ENCODE data around the gene GPR150. TPM values are rescaled to one million over a fixed set of nuclear protein-coding genes. Genes with fewer than 3 reads are reported as not detected.

GPR150 gene
- total RNA-seq, 1 experiment from 2014 or later: not detected

DNA sequence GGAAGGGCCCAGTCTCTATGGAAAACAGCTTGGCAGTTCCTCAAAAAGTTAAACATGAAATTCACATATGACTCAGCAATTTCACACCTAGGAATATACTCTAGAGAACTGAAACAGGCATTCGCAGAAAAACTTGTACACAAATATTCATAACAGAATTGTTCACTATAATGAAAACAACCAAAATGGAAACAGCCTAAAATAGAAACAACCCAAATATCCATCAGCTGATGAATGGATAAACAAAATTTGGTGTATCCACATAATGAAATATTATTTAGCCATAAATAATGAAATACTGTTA lies 4.8 kb upstream of the GPR150 start:
- H3K4me3 ChIP-seq: no peak overlapping the region
- H3K36me3 ChIP-seq: no peaks in the 10 kb centered on the region
- no peaks in the 10 kb centered on the region for H3K9me3 ChIP-seq (replicated peaks)
- no peaks in the 10 kb centered on the region for H3K27me3 ChIP-seq
- DNase-seq: no peak
- H3K27ac ChIP-seq: no peak overlapping the region
- no peaks in the 10 kb centered on the region for H3K4me1 ChIP-seq

DNA sequence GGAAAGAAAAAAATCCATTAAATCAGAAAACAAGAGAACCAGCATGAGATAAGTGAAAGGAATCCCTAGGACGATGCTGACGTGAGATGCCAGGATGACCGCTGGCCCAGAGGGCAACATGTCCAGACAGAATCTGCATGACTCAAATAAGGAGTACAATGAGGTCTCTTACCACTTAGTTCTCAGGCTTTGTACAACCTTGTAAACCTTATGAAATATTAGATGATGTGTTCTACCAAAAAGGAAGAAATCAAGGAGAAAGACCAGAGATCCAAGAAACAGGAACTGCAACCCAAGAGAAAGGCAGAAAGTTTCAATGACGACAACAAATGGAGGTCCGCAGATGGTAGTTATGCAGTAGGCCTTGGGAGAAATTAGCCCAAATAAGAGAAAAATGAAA lies 2.8 kb upstream of the GPR150 start:
- Histone ChIP-seq H3K27ac (no peak overlapping the region), H3K9me3 (replicated peaks) (no peaks in the 10 kb centered on the region), H3K4me1 (no peaks in the 10 kb centered on the region), H3K4me3 (no peak overlapping the region), H3K36me3 (no peaks in the 10 kb centered on the region), H3K27me3 (no peaks in the 10 kb centered on the region)
- DNase-seq: no peak

DNA sequence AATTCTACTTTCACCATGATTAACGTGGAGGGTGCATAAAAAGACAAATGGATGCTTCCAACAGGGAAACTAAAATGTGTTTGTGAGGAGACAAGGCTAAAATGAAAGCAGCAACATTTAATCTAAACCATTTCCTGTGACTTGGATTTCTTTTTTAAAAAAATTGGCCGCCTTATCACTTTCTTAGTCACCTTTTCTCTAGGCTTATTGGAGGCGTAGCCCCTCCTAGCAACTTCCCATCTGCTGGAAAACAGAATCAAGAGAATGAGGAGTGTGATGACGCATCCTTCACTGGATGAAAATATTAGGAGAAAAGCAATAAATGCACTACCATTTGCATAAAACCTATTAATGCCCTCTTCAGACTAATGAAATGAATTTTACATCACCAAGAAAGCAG lies 791 bp upstream of the GPR150 start:
- no peak overlapping the region for H3K27ac ChIP-seq
- no peaks in the 10 kb centered on the region for H3K27me3 ChIP-seq
- no peak overlapping the region for H3K4me3 ChIP-seq
- no peaks in the 10 kb centered on the region for H3K36me3 ChIP-seq
- no peak for DNase-seq
- no peaks in the 10 kb centered on the region for H3K4me1 ChIP-seq
- no peaks in the 10 kb centered on the region for H3K9me3 ChIP-seq (replicated peaks)

DNA sequence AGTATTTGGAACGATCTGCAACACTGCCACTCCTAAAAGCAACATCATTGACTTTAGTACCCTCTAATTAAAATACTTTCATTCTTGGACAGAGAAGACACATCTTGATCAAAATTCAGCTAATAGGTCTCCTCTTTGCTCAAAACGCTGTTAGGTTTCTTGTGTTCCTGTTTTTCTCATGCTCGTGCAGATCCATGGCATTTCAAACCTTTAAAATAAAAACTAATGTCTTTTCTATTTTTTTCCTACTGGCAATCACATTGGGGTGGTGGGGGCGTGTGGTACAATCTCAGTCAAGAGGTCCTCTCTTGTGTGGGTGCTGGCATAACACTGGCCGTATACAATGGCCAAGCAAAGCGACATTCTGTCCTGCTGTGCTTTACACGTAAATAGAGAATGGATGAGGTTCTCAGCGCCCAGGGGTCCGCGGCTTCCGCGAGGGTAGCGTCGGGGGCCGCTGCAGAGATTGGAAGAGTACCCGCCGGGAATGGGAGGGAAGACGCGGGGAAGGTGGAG lies 315 bp upstream of the GPR150 start:
- H3K36me3 ChIP-seq: no peaks in the 10 kb centered on the region
- no peak for DNase-seq
- H3K4me3 ChIP-seq: no peak overlapping the region

DNA sequence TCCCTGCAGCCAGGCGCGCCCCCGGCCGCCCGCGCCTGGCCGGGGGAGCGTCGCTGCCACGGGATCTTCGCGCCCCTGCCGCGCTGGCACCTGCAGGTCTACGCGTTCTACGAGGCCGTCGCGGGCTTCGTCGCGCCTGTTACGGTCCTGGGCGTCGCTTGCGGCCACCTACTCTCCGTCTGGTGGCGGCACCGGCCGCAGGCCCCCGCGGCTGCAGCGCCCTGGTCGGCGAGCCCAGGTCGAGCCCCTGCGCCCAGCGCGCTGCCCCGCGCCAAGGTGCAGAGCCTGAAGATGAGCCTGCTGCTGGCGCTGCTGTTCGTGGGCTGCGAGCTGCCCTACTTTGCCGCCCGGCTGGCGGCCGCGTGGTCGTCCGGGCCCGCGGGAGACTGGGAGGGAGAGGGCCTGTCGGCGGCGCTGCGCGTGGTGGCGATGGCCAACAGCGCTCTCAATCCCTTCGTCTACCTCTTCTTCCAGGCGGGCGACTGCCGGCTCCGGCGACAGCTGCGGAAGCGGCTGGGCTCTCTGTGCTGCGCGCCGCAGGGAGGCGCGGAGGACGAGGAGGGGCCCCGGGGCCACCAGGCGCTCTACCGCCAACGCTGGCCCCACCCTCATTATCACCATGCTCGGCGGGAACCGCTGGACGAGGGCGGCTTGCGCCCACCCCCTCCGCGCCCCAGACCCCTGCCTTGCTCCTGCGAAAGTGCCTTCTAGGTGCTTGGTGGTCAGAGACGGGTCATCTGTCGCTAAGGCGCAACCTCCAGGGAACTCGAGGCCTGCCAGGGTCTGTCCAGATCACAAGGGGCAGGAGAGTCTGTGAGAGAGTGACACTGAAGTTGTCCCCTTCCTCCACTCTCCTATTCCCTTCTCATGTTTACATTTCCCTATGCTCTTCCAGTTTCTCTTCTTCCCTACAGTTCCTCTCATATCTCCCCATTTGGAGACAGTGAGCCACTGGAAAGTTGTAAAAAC lies 1.3 kb downstream of the GPR150 start:
- no peak for DNase-seq
- no peak overlapping the region for H3K4me3 ChIP-seq

More for the DNA sequence above, 315 bp upstream of the GPR150 start:
- Histone ChIP-seq H3K27ac (no peak overlapping the region), H3K27me3 (no peaks in the 10 kb centered on the region), H3K9me3 (replicated peaks) (0 out of 2 replicates have a peak, but pooled peaks cover 2% of the 10 kb centered on the region), H3K4me1 (no peaks in the 10 kb centered on the region)

DNA sequence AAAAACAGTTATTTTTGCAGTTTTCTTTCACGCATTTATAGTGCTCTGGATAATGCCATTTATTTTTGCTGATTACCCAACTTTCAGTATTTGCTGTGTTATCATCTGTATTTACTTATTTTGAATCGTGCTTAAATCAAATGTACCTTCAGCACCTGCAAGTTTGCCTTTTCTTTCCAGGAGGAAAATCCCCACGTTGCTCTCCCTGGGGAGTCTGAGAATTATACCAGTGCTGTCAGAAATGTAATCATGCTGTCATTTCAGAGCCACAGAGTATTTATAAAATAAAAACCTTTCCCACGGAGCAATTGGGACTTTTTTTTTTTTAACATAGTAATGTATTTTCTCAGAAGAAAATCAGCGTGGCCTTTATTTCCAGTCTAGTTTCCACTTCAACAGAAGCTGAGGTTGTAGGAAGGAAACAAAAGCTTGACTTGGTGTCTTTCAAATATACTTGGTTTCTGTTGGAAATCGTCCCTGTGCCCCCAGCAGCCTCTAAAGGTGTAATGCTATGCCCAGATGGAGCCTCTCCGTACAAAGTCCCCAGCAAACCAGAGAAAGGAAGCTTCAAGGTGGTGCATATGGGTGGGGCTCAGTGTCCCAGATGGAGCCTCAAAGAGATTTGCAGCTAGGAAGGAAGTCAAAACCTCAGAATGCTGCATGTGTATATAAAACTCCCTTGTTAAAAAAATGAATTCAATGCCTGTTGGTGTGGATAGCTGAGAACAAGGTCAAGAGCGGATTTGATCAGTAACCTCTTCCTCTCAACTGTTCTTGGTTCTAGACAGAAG lies 2.1 kb downstream of the GPR150 start:
- H3K4me1 ChIP-seq: no peaks in the 10 kb centered on the region
- no peak for DNase-seq
- no peaks in the 10 kb centered on the region for H3K27me3 ChIP-seq
- H3K4me3 ChIP-seq: no peak overlapping the region
- no peaks in the 10 kb centered on the region for H3K36me3 ChIP-seq
- H3K27ac ChIP-seq: no peak overlapping the region
- H3K9me3 ChIP-seq (replicated peaks): 0 out of 2 replicates have a peak, but pooled peaks cover 3% of the 10 kb centered on the region

More for the DNA sequence above, 1.3 kb downstream of the GPR150 start:
- H3K27ac ChIP-seq: no peak overlapping the region
- H3K27me3 ChIP-seq: no peaks in the 10 kb centered on the region
- H3K4me1 ChIP-seq: no peaks in the 10 kb centered on the region
- H3K9me3 ChIP-seq (replicated peaks): 0 out of 2 replicates have a peak, but pooled peaks cover 3% of the 10 kb centered on the region
- no peaks in the 10 kb centered on the region for H3K36me3 ChIP-seq

DNA sequence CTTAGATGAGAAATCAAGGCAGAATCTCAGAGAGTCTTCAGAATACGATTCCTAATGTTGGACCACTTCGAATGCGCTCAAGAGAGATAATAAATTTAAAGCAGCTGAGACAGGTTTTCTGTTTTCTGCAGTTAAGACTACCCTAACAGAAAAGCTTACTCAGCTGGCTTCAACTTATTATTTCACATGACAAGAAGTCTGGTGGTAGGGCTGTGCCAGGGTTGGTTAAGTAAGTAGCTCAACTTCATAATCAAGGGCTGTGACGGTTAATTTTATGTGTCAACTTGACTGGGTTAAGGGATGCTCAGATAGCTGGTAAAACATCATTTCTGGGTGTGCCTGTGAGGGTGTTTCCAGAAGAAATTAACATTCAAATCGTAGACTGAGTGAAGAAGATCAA lies 3.8 kb downstream of the GPR150 start:
- no peaks in the 10 kb centered on the region for H3K4me1 ChIP-seq
- no peak overlapping the region for H3K4me3 ChIP-seq
- H3K9me3 ChIP-seq (replicated peaks): 0 out of 2 replicates have a peak, but pooled peaks cover 3% of the 10 kb centered on the region
- H3K36me3 ChIP-seq: no peaks in the 10 kb centered on the region
- DNase-seq: no peak
- no peaks in the 10 kb centered on the region for H3K27me3 ChIP-seq
- no peak overlapping the region for H3K27ac ChIP-seq

DNA sequence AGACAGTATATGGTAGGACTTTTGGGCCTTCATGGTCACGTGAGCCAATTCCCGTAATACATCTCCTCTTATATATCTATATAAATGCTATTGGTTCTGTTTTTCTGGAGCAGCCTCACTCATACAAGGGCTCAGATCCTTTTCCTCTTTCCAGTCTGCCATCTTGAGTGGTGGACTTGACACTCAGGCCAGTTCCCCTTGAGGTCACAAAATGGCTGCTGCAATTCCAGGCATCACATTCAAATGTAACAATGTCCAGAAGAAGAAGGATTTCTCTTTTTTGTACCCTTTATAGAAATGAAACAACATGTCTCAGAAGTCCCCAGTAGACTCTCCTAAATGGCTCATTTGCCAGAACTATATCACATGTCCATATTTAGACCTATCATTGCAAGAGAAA lies 4.5 kb downstream of the GPR150 start:
- H3K4me3 ChIP-seq: no peak overlapping the region
- DNase-seq: no peak
- H3K4me1 ChIP-seq: no peaks in the 10 kb centered on the region
- H3K9me3 ChIP-seq (replicated peaks): 0 out of 2 replicates have a peak, but pooled peaks cover 3% of the 10 kb centered on the region
- no peaks in the 10 kb centered on the region for H3K36me3 ChIP-seq
- no peaks in the 10 kb centered on the region for H3K27me3 ChIP-seq
- no peak overlapping the region for H3K27ac ChIP-seq

DNA sequence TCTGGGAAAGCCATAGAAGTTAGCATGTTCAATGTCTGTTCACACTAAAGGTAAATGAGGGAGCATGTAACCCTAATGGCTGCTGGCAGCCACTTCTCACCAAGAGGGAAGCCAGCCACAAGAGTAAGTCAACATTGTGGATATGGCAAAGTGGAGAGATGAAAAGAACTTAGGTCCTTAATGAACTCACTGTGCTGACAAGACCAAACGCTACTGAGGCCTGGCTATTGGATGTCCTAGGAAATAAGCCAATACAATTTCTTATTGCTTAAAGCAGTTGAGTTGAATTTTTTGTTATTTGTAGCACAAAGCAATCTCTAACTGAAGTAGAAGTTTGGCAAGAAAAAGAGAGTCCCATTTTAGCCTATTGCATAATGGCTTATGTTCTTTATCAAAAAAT lies 6.8 kb downstream of the GPR150 start:
- no peak overlapping the region for H3K4me3 ChIP-seq
- no peaks in the 10 kb centered on the region for H3K36me3 ChIP-seq
- 0 out of 2 replicates have a peak, but pooled peaks cover 3% of the 10 kb centered on the region for H3K9me3 ChIP-seq (replicated peaks)
- no peak overlapping the region for H3K27ac ChIP-seq
- no peaks in the 10 kb centered on the region for H3K27me3 ChIP-seq
- H3K4me1 ChIP-seq: 0 out of 2 replicates have a peak, but pooled peaks cover 5% of the 10 kb centered on the region
- DNase-seq: no peak

DNA sequence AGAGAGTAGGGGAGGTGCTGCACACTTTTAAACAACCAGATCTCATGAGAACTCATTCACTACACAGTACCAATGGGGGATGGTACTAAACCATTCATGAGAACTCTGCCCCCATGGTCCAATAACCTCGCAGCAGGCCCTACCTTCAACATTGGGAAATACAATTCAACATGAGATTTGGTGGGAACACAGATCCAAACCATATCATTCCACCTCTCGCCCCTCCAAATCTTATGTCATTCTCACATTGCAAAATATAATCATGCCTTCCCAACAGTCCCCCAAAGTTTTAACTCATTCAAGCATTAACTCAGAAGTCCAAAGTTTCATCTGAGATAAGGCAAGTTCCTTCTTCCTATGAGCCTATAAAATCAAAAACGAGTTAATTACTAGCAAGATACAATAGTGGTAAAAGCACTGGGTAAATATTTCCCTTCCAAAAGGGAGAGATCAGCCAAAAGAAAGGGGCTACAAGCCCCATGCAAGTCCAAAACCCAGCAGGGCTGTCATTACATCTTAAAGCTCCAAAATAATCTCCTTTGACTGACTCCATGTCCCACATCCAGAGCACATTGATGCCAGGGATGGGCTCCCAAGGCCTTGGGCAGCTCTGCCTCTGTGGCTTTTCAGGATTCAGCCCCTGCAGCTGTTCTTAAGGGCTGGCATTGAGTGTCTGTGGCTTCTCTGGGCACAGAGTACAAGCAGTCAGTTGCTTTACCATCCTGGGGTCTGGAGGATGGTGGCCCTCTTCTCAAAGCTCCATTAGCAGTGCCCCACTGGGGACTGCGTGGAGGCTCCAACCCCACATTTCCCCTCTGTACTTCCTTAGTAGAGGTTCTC lies 8.3 kb downstream of the GPR150 start:
- no peak for DNase-seq
- H3K27ac ChIP-seq: no peak overlapping the region
- no peaks in the 10 kb centered on the region for H3K36me3 ChIP-seq
- 0 out of 2 replicates have a peak, but pooled peaks cover 5% of the 10 kb centered on the region for H3K4me1 ChIP-seq
- no peak overlapping the region for H3K4me3 ChIP-seq
- H3K27me3 ChIP-seq: no peaks in the 10 kb centered on the region
- H3K9me3 ChIP-seq (replicated peaks): 0 out of 2 replicates have a peak, but pooled peaks cover 3% of the 10 kb centered on the region

DNA sequence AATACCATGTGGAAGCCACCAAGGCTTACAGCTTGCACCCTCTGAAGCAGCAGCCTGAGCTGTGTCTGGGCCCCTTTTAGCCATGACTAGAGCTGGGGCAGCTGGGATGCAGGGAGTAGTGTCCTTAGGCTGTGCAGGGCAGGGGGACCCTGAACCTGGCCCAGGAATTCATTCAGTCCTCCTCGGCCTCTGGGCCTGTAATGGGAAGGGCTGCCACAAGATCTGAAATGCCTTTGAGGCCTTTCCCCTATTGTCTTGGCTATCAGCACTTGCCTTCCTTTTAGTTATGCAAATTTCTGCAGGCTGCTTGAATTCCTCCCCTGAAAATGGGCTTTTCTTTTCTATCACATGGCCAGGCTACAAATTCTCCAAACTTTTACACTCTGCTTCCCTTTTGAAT lies 9.0 kb downstream of the GPR150 start:
- no peak for DNase-seq
- no peak overlapping the region for H3K4me3 ChIP-seq
- no peak overlapping the region for H3K27ac ChIP-seq
- H3K4me1 ChIP-seq: 0 out of 2 replicates have a peak, but pooled peaks cover 5% of the 10 kb centered on the region
- H3K27me3 ChIP-seq: no peaks in the 10 kb centered on the region
- 0 out of 2 replicates have a peak, but pooled peaks cover 3% of the 10 kb centered on the region for H3K9me3 ChIP-seq (replicated peaks)
- no peaks in the 10 kb centered on the region for H3K36me3 ChIP-seq

DNA sequence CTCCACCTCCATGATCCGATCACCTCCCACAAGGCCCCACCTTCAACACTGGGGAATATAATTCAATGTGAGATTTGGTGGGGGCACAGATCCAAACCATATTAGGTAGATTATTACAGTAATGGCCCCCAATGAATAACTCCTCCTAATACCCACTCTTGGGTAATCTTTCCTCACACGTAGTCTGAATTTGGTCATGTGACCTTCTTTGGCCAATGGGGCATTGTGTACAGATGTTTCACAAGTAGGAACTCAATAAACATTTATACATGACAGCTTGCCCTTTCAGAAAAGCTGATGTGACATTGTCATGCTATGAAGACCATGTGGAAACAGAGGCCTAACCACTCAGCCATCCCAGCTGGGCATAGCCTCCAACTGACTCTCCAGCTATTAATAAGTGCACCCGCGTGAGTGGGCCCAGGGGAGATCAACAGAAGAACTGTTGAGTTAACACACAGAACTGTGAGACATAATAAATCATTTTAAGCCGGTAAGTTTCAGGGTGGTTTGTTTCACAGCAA lies 10.6 kb downstream of the GPR150 start:
- Histone ChIP-seq H3K4me3 (no peak overlapping the region), H3K27me3 (no peaks in the 10 kb centered on the region), H3K36me3 (no peaks in the 10 kb centered on the region), H3K27ac (no peak overlapping the region), H3K9me3 (replicated peaks) (no peaks in the 10 kb centered on the region), H3K4me1 (peaks cover 7% of the 10 kb centered on the region; the same call in 1 of the 2 replicates)
- DNase-seq: no peak

DNA sequence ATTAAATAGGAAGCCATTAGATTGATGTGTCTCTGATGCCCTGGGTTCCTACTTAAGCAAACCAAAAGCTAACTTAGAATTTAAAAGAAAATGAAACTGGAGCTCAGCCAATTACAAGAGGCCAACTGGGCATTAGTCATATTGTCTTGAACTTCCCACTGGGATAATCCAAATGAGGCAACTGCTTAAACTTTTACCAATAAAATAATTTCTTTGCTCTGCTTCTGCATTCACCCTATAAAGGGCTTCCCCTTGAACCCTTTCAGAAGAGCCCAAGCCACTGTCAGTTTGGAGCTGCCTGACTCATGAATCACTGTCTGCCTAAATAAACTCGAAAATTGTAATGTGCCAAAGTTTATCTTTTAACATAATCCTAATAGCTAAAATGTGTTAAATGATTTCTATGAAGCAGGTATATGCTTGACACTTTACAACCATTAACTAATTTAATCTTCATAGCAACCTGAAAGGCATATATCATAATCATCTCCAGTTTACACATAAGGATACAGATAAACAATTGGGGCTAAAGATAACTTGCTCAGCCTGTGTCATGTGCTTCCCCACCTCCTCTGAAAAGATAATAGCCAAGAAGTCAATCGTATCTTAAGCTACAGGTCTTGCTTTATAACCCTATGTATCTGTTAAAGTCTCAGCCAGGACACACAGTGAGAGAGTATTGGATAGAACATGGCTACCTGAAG lies 11.5 kb downstream of the GPR150 start:
- no peak overlapping the region for H3K27ac ChIP-seq
- no peaks in the 10 kb centered on the region for H3K9me3 ChIP-seq (replicated peaks)
- H3K4me1 ChIP-seq: peaks cover 10% of the 10 kb centered on the region; the same call in 1 of the 2 replicates
- H3K36me3 ChIP-seq: no peaks in the 10 kb centered on the region
- H3K4me3 ChIP-seq: no peak overlapping the region
- no peaks in the 10 kb centered on the region for H3K27me3 ChIP-seq
- DNase-seq: no peak
